Vagina (tissue), 2 donors: Measurements from ENCODE around the gene GJA3. TPM values are rescaled to one million over a fixed set of nuclear protein-coding genes. Genes with fewer than 3 reads are reported as not detected.
"Not testable (repeated sequence)": the region's sequence is repeated elsewhere in the genome, so short reads cannot be mapped to it uniquely, and the experiment has no call there.

ENCODE experiments used
- DNase-seq, 2 donors: peaks; one replicate each; pipeline ENCODE4 v3.0.0-alpha.2; 2017; ENCODE audit errors: extremely low spot score in 2 of 2
- H3K27ac ChIP-seq: fragments of 200-600 bp; sonication (generic); one replicate; pipeline ENCODE4 v1.5.1; 2019
- H3K27me3 ChIP-seq: fragments of 200-600 bp; sonication (generic); one replicate; pipeline ENCODE4 v1.5.1; 2019
- H3K36me3 ChIP-seq, 2 donors: fragments of 200-600 bp; sonication (generic); one replicate each; pipeline ENCODE4 v1.5.1; 2017 to 2019
- H3K4me1 ChIP-seq: fragments of 200-600 bp; sonication (generic); one replicate; pipeline ENCODE4 v1.5.1; 2019
- H3K4me3 ChIP-seq, 2 donors: fragments of 200-600 bp; sonication (generic); 1 replicate in 1 of 2; 2 replicates in 1 of 2; pipeline ENCODE4 v1.5.1; 2016 to 2019
- H3K9me3 ChIP-seq: fragments of 200-600 bp; sonication (generic); one replicate; pipeline ENCODE4 v1.5.1; 2019
- POLR2A ChIP-seq, 2 donors: fragments of 450-650 bp; IDR thresholded peaks; one replicate each; pipeline ENCODE4 v1.6.1; 2017; ENCODE audit warnings: antibody characterized with exemption in 2 of 2, mild to moderate bottlenecking in 2 of 2, moderate library complexity in 2 of 2
- POLR2AphosphoS5 ChIP-seq, 2 donors: sonication (generic); formaldehyde crosslinking; IDR thresholded peaks; one replicate each; pipeline ENCODE4 v1.9.0; 2017; ENCODE audit warnings: antibody characterized with exemption in 2 of 2, mild to moderate bottlenecking in 2 of 2, low read depth in 1 of 2; ENCODE audit not compliant: insufficient read depth in 1 of 2
- intact Hi-C: fragments of 100-400 bp; cut with DNase I; formaldehyde crosslinking; loops from one replicate; pipeline ENCODE4 v1.15.1; 2023
- total RNA-seq: library from RNA; depleted of rRNA; stranded (reverse); fragments of >200 nt; gene quantifications from one replicate; pipeline ENCODE4 v1.2.3, GENCODE V29; 2016
- TF ChIP-seq, protein P1 (sequence below), 3 experiments: fragments of 450-650 bp in 2 of 3; fragments of 200-600 bp in 1 of 3; sonication (generic) in 1 of 3; IDR thresholded peaks; one replicate each; pipeline ENCODE4 v1.5.1; 2017 to 2019; ENCODE audit warnings: antibody characterized with exemption in 3 of 3, mild to moderate bottlenecking in 2 of 3, moderate library complexity in 2 of 3

Gene GJA3
- total RNA-seq, 1 donor from 2014 or later: not detected

DNA sequence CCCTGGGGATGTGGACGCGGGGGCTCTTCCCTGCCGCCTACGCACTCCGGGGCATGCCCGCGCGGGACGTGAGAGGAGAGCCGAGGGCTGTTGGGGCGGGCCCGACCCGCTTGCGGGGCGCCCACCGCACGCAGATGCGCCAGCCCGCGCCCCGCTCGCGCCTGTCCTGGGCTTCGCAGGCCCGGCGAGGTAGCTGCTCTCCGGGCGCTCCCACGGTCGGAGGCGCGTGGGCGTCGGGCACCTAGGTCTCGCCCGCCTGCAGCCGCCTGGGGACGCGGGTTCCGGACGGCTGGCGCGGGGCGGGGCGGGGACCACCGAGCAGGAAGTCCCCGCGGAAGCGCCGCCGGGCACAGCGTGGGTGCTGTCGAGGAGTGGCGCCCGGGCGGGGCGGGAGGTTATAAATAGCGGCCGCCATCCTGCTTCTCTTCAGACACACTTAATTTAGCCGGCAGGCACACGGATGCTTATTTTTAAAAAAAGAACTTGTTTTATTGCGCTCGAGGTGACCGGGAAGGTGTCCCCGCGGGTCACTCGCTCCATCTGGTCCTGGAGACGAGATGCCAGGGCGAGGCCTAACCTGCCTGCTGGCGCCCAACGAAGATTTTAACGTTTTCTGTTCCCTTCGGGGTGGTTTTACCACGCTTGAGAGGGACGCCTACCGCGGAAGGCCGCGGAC is 561 bp upstream of the GJA3 start:
- Histone ChIP-seq H3K27me3 (no peaks in the 10 kb centered on the region), H3K4me1 (peaks cover 18% of the 10 kb centered on the region), H3K27ac (no peak overlapping the region), H3K36me3 (no peaks in the 10 kb centered on the region), H3K9me3 (no peaks in the 10 kb centered on the region), H3K4me3 (peak overlapping the region; percentile 40 to 48)
- DNase-seq: peak in 1 of 2 donors; percentile 52
- intact Hi-C loops: no loop called here
- TF ChIP-seq POLR2AphosphoS5 (IDR thresholded peaks at IDR 0.05; ENCODE audit: insufficient read depth in 1 of 2, low read depth in 1 of 2) (no peak), POLR2A (IDR thresholded peaks at IDR 0.05) (no peak)
- TF ChIP-seq, protein P1, sequence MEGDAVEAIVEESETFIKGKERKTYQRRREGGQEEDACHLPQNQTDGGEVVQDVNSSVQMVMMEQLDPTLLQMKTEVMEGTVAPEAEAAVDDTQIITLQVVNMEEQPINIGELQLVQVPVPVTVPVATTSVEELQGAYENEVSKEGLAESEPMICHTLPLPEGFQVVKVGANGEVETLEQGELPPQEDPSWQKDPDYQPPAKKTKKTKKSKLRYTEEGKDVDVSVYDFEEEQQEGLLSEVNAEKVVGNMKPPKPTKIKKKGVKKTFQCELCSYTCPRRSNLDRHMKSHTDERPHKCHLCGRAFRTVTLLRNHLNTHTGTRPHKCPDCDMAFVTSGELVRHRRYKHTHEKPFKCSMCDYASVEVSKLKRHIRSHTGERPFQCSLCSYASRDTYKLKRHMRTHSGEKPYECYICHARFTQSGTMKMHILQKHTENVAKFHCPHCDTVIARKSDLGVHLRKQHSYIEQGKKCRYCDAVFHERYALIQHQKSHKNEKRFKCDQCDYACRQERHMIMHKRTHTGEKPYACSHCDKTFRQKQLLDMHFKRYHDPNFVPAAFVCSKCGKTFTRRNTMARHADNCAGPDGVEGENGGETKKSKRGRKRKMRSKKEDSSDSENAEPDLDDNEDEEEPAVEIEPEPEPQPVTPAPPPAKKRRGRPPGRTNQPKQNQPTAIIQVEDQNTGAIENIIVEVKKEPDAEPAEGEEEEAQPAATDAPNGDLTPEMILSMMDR (IDR thresholded peaks at IDR 0.05): no peak

DNA sequence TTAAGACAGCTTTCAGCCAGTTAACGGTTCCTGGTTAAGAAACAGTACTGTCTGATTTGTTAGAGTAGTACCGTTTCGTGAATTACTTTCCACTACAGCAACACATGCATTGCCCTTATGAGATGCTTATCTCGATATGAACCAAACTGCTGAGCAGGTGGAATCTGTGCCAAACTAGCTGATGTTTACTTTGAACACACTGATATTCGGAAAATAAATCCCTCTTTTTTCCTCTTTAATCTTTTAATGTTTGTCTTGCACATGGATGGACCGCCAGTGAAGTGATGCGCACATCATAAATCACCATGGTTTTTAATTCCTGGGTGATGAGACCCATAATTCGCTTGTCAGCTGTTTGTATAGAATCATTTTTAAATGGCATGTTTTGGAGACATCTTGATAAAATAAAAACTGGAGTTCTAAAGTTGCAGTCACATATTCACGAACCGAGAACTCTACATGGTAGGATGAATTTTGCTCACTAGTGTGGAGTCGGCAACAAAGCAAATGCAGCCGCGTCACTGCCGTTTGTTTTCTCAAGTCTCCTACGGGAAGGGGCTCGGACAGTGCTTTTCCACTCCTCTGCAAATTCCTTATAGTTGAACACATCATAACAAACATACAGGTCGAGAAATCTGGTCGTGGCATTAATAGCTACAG is 1.1 kb downstream of the GJA3 start:
- intact Hi-C loops: no loop called here
- peaks cover 18% of the 10 kb centered on the region for H3K4me1 ChIP-seq
- no peaks in the 10 kb centered on the region for H3K27me3 ChIP-seq
- no peak overlapping the region for H3K27ac ChIP-seq
- H3K4me3 ChIP-seq: no peak overlapping the region
- TF ChIP-seq POLR2AphosphoS5 (IDR thresholded peaks at IDR 0.05; ENCODE audit: insufficient read depth in 1 of 2, low read depth in 1 of 2): no peak
- no peak for TF ChIP-seq POLR2A (IDR thresholded peaks at IDR 0.05)
- H3K9me3 ChIP-seq: no peaks in the 10 kb centered on the region
- no peaks in the 10 kb centered on the region for H3K36me3 ChIP-seq
- no peak for DNase-seq

DNA sequence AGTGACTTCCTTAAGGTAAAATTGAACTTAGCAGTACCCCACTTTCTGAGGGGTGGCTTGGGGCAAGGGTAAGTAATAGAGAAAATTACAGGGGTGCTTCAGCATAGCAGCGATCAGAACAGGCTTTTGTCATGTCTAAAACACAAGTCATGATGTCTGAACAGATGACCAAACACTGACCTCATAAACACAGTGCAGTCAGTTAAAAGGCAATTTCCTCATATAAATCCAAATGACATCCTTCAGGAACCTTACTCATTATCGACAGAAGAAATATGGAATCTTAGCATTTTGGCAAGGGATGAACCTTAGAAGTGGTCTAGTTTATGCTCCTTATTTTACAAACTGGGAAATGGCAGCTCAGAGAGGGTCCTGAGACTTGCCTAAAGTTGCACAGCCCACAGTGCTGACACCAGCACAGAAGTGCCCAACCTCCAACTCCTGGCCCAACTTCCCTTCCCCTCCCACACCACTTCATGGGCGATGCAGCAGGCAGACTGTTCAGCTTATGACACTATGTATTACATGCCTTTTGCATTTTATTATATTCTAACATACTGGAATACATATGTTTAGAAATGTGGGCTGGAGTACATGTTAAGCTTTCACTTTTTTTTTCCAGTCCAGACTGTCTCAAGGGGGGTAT is 3.6 kb downstream of the GJA3 start:
- TF ChIP-seq, protein P1 (IDR thresholded peaks at IDR 0.05): no peak
- TF ChIP-seq POLR2A (IDR thresholded peaks at IDR 0.05): no peak
- TF ChIP-seq POLR2AphosphoS5 (IDR thresholded peaks at IDR 0.05; ENCODE audit: insufficient read depth in 1 of 2, low read depth in 1 of 2): no peak
- H3K27me3 ChIP-seq: no peaks in the 10 kb centered on the region
- intact Hi-C loops: no loop called here

DNA sequence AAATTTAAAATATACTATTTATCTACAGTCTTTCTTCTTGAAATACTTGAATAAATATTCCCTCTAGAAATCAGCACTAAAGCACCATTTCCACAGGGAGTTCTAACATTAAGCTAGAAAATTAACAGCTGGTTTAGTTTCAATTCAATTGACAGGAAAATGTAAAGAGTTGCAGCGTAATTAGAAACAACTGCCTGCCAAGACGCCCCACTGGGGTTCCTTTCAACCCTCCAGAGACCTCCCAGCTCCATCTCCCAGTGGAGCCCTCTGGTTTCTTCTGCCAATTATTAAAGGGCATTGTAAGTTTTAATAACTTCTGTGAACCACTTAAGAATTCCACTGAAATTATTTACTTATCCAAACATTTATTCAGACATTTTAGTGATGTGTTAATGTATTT is 4.2 kb downstream of the GJA3 start:
- no peaks in the 10 kb centered on the region for H3K9me3 ChIP-seq
- H3K36me3 ChIP-seq: no peaks in the 10 kb centered on the region
- peaks cover 17% of the 10 kb centered on the region for H3K4me1 ChIP-seq
- H3K27me3 ChIP-seq: no peaks in the 10 kb centered on the region
- no peak overlapping the region for H3K27ac ChIP-seq
- no peak overlapping the region for H3K4me3 ChIP-seq
- intact Hi-C loops: no loop called here
- no peak for DNase-seq
- TF ChIP-seq, protein P1 (IDR thresholded peaks at IDR 0.05): no peak
- TF ChIP-seq POLR2AphosphoS5 (IDR thresholded peaks at IDR 0.05; ENCODE audit: insufficient read depth in 1 of 2, low read depth in 1 of 2) (no peak), POLR2A (IDR thresholded peaks at IDR 0.05) (no peak)

More for the DNA sequence above, 3.6 kb downstream of the GJA3 start:
- Histone ChIP-seq H3K36me3 (no peaks in the 10 kb centered on the region), H3K27ac (no peak overlapping the region), H3K4me3 (no peak overlapping the region), H3K4me1 (peaks cover 18% of the 10 kb centered on the region), H3K9me3 (no peaks in the 10 kb centered on the region)
- no peak for DNase-seq

DNA sequence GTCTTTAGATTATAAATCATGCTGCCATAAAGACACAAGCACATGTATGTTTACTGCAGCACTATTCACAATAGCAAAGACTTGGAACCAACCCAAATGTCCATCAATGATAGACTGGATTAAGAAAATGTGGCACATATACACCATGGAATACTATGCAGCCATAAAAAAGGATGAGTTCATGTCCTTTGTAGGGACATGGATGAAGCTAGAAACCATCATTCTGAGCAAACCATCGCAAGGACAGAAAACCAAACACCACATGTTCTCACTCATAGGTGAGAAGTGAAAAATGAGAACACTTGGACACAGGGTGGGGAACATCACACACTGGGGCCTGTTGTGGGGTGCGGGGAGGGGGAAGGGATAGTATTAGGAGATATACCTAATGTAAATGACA is 7.6 kb downstream of the GJA3 start:
- H3K27ac ChIP-seq, H3K27me3 ChIP-seq, H3K9me3 ChIP-seq, DNase-seq, H3K4me3 ChIP-seq, H3K4me1 ChIP-seq, intact Hi-C loops, H3K36me3 ChIP-seq: not testable (repeated sequence)

DNA sequence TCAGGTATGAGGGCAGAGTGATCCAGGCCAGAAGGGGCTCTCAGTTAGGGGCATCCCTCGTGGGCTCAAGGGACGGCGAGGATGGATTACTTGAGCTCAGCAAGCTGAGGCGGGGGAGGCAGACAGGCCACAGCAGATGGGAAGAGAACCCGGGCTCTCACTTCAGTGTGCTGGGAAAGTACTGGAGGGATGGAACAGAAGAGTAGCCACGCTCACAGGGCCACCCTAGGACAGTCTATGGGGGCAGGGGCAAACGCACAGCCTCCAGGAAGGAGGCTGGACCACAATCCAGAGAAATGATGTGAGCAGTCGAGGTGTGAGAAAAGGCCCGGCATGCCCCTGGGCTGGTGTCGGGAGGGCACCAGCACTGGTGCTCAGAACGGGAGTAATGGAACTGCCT is 9.2 kb downstream of the GJA3 start:
- Histone ChIP-seq H3K4me1 (no peaks in the 10 kb centered on the region), H3K4me3 (no peak overlapping the region), H3K36me3 (no peaks in the 10 kb centered on the region), H3K27me3 (no peaks in the 10 kb centered on the region), H3K27ac (no peak overlapping the region), H3K9me3 (no peaks in the 10 kb centered on the region)
- intact Hi-C loops: no loop called here
- TF ChIP-seq POLR2AphosphoS5 (IDR thresholded peaks at IDR 0.05; ENCODE audit: insufficient read depth in 1 of 2, low read depth in 1 of 2) (no peak), POLR2A (IDR thresholded peaks at IDR 0.05) (no peak)
- TF ChIP-seq, protein P1 (IDR thresholded peaks at IDR 0.05): no peak
- DNase-seq: no peak
